GM06990 (cell line): ENCODE results near the gene ADCY1.

ENCODE experiments used
- DNase-seq: peaks from one replicate; pipeline ENCODE4 v3.0.0-alpha.2; 2011; ENCODE audit not compliant: insufficient read length; ENCODE audit errors: extremely low read depth
- H3K27me3 ChIP-seq: replicated peaks from 2 replicates; pipeline ENCODE4 v1.6.0; 2011; ENCODE audit warnings: low read length; ENCODE audit not compliant: control insufficient read depth, insufficient read depth
- H3K36me3 ChIP-seq: 2 replicates; pipeline ENCODE4 v1.5.1; 2011; ENCODE audit warnings: low read length; ENCODE audit not compliant: control insufficient read depth, insufficient read depth
- H3K4me3 ChIP-seq: replicated peaks from 2 replicates; pipeline ENCODE4 v1.5.1; 2011; ENCODE audit warnings: low read depth, mild to moderate bottlenecking, control low read depth, low read length
- CTCF ChIP-seq: IDR thresholded peaks from 2 replicates; pipeline ENCODE4 v1.5.1; 2011; ENCODE audit warnings: low read length, control low read depth, mild to moderate bottlenecking, inconsistent platforms; ENCODE audit not compliant: insufficient read depth, poor library complexity, severe bottlenecking

ADCY1 gene

GRCh38 chr7:45700556-45700955 is 126.4 kb downstream of the ADCY1 start:
- TF ChIP-seq CTCF, result no peak
- DNase-seq, result no peak
- Histone ChIP-seq H3K4me3 (no peak overlapping the region), H3K27me3 (no peaks in the 10 kb centered on the region), H3K36me3 (no peaks in the 10 kb centered on the region; the same call in 1 of the 2 replicates)

DNA sequence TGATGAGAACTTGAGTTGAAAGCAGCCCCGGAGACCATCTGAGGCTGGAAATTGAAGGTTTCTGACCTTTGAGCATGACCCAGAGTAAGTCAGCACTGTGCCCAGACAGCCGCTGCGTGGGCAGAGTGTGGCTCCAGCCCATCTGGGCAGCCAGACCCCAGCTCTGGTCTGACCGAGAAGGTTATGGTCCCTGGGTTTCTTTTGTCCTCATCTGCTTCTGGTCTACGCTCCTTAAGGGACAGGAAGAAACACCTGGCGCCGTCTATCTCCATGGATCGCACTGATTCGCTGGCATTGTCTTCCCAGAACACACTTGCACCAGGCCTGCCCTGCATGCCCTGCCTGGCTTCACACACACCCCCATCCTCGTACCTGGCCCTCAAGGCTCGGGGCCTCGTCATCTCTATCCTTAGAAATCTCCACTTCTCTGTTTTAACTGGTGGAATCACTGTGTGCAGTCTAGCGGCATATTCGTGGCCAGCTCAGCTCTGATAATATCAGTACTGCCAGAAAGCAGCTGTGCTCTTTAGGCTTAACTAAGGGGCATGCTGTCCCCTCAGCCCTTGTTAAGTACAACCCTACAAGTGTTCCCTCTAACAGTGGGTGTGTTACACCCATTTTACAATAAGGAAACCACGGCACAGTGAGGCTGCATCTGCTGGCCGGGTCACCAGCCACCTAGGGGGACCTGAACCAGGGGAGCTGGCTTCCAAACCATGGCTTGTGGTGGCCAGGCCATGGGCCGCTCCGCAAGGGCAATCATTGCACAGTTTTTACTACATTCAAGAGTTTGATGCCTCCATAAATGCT is 127.7 kb downstream of the ADCY1 start:
- Histone ChIP-seq H3K36me3 (no peaks in the 10 kb centered on the region; the same call in 1 of the 2 replicates), H3K27me3 (no peaks in the 10 kb centered on the region), H3K4me3 (no peak overlapping the region)
- DNase-seq, result no peak
- TF ChIP-seq CTCF, result no peak

- DNase-seq, result no peak
- Histone ChIP-seq H3K36me3 (no peaks in the 10 kb centered on the region; the same call in 1 of the 2 replicates), H3K4me3 (no peak overlapping the region), H3K27me3 (no peaks in the 10 kb centered on the region)
- TF ChIP-seq CTCF, result no peak
These were observed 128.6 kb downstream of the ADCY1 start for GRCh38 chr7:45702751-45703150.

DNA sequence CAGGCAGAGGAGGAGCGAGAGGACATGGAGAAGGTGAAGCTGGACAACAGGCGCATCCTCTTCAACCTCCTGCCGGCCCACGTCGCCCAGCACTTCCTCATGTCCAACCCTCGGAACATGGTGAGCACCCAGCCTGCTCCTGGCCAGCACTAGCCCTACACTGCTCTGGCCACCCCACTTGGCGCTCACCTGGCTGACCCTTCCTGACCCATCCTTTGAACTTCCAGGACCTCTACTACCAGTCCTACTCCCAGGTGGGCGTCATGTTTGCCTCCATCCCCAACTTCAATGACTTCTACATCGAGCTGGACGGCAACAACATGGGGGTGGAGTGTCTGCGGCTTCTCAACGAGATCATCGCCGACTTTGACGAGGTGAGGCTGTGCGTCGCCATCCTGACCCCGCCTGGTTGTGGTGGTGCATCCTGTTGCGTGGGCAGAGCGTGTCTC is 129.2 kb downstream of the ADCY1 start:
- TF ChIP-seq CTCF, result no peak
- H3K27me3 ChIP-seq, result no peaks in the 10 kb centered on the region
- DNase-seq, result no peak
- H3K4me3 ChIP-seq, result no peak overlapping the region
- H3K36me3 ChIP-seq, result no peaks in the 10 kb centered on the region; the same call in 1 of the 2 replicates

DNA sequence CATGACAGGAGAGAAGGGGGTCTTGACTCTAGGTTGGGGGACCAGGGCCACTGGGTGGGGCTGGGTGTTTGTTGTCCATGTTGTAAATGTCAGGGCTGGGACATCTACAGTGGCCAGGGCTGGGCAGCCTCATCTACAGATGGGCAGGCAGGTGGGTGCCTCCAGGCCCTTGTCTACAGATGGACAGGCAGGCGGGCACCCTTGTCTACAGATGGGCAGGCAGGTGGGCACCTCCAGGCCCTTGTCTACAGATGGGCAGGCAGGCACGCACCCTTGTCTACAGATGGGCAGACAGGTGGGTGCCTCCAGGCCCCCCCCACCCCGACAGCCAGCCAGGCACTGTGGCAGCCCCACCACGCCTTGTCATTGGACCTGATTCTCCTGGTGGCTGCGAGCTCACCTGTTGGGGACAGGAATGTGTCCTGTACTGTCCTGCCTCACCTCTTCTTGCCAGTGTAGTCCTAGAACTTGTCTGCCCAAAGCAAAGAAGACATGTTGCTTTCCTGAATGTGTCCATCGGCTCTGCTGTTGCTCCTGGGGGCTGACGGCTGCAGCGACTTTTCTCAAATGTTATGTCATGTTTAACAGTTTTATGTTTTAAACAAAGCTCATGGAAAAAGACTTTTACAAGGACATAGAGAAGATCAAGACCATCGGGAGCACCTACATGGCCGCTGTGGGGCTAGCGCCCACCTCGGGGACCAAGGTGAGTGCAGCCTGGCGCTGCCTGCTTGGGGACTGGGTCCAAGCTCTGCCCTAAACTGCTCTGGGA is 129.9 kb downstream of the ADCY1 start:
- H3K4me3 ChIP-seq, result no peak overlapping the region
- no peaks in the 10 kb centered on the region for H3K27me3 ChIP-seq
- H3K36me3 ChIP-seq, result no peaks in the 10 kb centered on the region; the same call in 1 of the 2 replicates
- no peak for DNase-seq
- TF ChIP-seq CTCF, result no peak
